Right renal pelvis (tissue), 4 donors: ENCODE data around the gene GDAP1L1. TPM values are rescaled to one million over a fixed set of nuclear protein-coding genes. Genes with fewer than 3 reads are reported as not detected.
"Not testable (repeated sequence)": the region's sequence is repeated elsewhere in the genome, so short reads cannot be mapped to it uniquely, and the experiment has no call there.

Experiments
- DNase-seq, 4 donors: peaks; one replicate each; pipeline ENCODE4 v3.0.0-alpha.2; 2013; ENCODE audit warnings: low read depth in 4 of 4, low spot score in 3 of 4, missing footprints in 1 of 4
- polyA plus RNA-seq, 4 donors: library from polyadenylated mRNA; unstranded; fragments of 120-200 nt; gene quantifications; one replicate each; pipeline ENCODE4 v1.2.1, GENCODE V29; 2013; ENCODE audit not compliant: insufficient read length in 4 of 4

Gene GDAP1L1
- polyA plus RNA-seq, 4 donors, result 0.22 to 0.49 (median 0.33) TPM; not detected in 1

GRCh38 chr20:44219170-44219730 is 27.9 kb upstream of the GDAP1L1 start:
- no peak for DNase-seq

DNA sequence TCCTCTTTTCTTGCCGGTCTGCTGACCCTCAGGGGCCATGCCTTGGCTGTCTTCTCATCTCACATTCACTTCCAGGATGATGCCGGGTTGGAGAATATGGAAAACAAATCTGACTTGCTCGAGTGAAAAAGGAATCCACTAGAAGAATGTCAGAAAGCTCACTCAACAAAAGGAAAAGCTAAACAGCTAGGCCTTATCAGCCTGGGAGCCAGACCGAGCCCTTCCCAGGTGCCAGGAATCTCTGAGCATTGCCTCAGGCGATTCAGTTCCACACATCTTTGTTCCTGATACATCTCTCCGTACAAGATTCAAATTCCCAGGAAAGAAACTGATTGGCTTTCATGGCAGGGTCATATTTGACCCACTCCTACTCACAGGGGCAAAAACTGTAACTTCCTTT is 27.3 kb upstream of the GDAP1L1 start:
- DNase-seq, result no peak

DNA sequence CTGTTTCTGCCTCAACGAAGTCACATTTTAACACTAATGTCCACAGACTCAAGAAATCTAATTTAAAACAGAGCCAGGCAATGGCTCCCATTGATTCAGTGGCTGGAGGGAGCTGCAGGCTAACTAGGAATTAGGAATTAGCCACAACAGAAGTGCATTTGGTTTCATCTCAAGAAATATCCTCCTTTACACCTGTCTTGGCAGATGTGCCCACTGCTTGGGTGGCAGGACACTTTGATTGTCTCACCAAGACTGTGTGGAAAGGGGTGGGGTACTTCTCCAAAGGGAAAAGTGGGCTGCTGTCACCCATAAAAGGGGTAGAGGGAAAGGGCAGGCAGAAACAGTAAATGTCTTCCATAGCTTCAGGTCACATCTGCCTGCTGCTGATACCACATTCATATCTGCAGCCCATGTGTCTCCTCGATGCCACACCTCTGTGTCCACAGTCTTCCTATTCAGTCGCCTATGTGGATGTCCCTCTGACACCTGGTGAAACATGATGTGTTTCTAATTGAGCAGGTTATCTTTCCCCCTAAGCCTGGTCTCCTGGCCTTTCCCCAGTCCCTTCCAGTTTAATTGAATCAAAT is 25.6 kb upstream of the GDAP1L1 start:
- DNase-seq, result no peak

- DNase-seq, result no peak
Observed at GRCh38 chr20:44222027-44222426, 25.1 kb upstream of the GDAP1L1 start.

DNA sequence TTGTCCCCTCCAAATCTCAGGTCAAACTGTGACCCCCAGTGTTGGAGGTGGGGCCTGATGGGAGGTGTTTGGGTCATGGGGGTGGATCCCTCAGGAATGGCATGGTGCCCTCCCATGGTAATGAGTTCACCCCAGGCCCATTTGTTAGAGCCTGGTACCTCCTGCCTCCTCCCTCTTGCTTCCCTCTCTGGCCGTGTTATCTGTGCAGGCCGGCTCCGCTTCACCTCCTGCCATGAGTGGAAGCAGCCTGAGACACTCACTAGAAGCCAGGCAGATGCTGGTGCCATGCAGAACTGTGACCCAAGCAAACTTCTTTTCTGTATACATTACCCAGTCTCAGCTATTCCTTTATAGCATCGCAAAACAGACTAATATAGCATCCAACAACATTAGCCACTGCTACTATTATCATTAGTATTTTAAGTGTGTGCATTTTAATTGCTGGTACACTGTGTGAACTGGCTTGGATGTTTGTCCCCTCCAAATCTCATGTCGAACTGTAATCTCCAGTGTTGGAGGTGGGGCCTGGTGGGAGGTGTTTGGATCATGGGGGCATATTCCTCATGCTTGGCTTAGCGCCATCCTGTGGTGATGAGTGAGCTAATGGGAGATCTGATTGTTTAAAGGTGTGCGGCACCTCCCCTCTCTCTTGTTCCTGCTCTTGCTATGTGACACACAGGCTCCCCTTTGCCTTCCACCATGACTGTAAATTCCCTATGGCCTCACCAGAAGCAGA is 24.3 kb upstream of the GDAP1L1 start:
- DNase-seq, result no peak

DNA sequence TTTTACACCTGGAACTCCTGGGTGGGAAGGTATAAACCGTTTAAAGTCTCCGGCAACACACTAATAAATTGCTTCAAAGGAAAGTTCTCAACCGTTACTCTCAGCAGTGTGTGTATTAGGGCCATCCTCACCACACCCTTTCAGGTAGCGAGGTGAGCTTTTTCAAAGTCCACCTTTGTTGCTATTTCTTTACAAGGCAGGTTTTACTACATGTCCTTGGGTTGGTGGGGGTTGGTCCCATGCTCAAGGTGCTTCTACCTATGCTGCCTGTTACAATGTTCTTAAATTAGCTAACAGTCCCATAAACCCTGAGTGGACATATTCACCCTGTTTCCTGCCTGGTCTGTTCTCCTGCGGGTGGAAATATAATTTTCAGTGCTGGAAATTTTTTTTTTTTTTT is 23.4 kb upstream of the GDAP1L1 start:
- DNase-seq, result no peak

- DNase-seq, result no peak
Observed at GRCh38 chr20:44224637-44225036, 22.5 kb upstream of the GDAP1L1 start.

GRCh38 chr20:44228465-44229258 is 18.4 kb upstream of the GDAP1L1 start:
- no peak for DNase-seq

DNA sequence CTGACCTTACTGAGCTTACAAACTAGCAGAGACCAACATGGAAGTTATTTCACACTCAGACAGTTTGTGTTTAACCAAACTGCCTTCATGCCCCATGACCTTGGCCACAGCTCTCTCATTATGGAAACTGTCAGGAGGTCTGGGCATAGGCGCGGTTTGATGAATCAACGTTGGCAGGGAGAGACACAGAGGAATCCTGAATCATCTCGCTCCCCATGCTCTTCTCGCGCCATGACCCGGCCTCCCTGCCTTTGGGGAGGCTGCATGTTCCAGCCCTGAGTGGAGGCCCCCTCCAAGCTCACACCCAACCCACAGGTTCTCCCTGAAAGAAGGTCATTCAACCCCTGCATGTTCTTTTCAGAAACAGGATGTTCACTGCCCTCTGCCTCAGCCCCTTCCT is 15.9 kb upstream of the GDAP1L1 start:
- no peak for DNase-seq

DNA sequence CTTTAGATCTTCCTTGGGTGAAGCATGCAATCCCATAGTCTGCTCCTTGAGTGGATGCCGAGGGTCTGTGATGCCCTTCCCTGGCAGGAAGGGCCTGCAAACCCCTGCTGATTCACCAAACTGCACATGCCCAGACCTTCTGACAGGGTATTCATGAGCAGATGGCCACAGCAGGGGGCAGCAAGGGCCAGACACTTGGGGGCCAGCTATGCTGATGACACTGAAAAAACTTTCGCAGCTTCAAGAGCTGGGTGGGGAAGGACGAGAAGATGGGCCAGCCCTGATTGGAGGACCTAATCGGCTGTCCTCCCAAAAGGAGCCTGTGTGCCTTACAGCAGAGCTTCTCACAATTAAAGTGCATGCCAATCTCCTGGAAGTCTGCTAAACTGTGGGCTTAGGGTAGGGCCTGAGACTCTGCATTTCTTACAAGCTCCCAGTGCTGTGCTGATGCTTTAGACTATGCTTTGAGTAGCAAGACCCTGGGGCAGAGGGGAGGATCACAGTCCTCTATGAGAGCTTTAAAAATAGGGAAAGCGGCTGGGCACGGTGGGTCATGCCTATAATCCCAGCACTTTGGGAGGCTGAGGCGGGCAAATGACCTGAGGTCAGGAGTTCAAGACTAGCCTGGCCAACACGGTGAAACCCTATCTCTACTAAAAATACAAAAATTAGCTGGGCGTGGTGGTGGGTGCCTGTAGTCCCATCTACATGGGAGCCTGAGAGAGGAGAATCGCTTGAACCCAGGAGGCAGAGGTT is 15.2 kb upstream of the GDAP1L1 start:
- DNase-seq, result no peak

- not testable (repeated sequence) for DNase-seq
Observed at GRCh38 chr20:44232469-44232856, 14.6 kb upstream of the GDAP1L1 start.

DNA sequence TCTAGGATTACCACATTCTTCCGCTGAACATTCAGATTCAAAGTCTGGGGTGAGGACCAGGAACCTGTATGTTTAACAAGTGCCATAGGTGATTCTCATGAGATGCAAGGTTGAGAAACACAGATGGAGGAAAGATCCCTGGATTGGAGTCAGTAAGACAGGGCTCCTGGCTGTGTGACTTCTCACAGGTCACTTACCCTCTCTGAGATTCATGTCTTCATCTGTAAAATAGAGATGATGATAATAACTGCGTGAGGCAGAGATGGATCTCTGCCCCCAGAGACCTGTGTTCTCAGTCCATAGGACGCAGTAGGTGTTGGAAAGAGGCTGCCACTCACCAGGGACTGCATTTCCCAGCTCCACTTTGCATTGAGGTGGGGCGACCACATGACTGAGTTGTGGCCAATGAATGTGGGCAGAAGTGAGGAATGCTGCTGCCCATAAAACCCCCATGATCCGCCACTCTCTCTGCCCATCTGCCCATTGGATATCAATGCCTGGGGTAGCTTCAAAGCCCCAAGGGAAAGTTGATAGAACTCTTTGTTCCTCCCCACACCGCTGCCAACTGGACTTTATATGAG is 13.6 kb upstream of the GDAP1L1 start:
- no peak for DNase-seq

- no peak for DNase-seq
Observed at GRCh38 chr20:44234566-44235317, 12.4 kb upstream of the GDAP1L1 start.

DNA sequence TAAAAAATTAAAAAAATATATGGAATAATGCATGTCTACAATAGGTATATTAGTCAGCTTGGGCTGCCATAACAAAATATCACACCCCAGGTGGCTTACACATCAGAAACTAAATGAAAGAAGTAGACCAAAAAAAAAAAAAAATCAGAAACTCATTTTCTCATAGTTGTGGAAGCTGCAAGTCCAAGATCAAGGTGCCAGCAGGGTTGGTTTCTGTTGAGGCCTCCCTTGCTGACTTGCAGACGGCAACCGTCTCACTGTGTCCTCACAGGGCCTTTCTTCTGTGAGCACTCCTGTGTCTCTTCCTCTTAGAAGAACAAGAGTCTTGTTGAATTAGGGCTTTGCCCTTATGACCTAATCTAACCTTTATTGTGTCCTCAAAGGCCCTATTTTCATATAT is 11.4 kb upstream of the GDAP1L1 start:
- DNase-seq, result no peak

GRCh38 chr20:44236840-44237239 is 10.3 kb upstream of the GDAP1L1 start:
- not testable (repeated sequence) for DNase-seq

GRCh38 chr20:44241796-44242195 is 5.3 kb upstream of the GDAP1L1 start:
- no peak for DNase-seq

GRCh38 chr20:44245977-44246376 is 1.1 kb upstream of the GDAP1L1 start:
- no peak for DNase-seq

DNA sequence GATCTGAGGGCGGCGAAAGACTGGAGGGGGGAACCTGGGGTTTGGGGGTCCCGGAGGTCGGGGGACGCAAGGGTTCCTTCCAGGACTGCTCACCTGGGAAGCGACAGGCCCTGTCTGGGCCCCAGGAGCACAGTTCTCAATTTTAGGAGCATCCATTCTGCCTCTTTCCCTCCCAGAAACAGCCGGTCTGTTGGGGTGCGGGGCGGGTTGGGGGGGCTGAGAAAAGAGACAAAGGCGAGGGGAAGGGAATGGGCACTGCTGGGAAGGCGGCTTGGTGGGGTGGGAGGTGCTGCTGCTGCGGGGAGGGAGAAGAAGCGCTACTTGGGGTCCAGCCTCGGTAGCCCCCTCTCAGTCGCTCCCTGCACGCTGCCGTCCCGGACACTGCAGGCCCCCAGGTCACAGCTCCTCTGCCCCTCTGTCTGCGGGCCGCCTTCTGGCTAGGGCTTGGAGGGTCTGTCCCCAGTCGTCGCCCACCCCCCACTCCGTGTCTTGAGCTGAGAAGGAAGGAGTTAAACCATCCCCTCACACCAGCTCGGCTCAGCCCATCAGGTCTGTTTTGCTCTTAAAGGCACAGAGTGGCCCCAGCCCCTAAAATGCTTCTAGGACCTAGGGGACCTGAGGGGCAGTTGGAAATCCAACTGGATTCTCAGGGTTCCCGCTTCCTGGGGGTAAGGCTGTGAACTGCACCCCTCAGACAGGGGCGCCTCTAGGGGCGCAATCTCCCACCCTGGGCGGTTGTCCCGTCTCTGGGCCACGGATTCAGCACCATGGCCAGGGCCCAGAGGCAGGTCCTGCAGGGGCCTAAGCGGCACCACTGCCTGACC is 690 bp downstream of the GDAP1L1 start:
- peak; percentile 31 to 48 (median 42) for DNase-seq

DNA sequence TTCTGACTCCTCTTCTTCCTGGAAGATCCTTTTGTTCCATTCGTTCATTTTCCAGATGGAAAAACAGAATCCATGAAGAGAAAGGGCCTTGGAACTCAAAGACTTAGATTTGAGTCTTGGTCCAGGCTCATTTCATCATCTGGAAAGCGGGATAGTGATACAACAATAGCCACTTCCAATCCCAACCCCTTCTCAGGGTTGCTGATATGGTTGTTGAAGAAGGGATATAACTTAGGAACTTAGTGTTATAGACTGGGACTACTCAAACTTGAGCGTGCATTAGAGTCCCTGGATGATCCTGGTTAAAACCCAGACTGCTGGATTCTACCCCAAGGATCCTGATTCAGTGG is 1.3 kb downstream of the GDAP1L1 start:
- no peak for DNase-seq
